ENCODE results near the gene SEPTIN5.

The SEPTIN5 gene

GRCh38 chr22:19706661-19707151 lies 7.6 kb upstream of the SEPTIN5 start:
- no peak for FAIRE-seq

- FAIRE-seq, result no peak
These were observed 6.7 kb upstream of the SEPTIN5 start for GRCh38 chr22:19707347-19708290.

DNA sequence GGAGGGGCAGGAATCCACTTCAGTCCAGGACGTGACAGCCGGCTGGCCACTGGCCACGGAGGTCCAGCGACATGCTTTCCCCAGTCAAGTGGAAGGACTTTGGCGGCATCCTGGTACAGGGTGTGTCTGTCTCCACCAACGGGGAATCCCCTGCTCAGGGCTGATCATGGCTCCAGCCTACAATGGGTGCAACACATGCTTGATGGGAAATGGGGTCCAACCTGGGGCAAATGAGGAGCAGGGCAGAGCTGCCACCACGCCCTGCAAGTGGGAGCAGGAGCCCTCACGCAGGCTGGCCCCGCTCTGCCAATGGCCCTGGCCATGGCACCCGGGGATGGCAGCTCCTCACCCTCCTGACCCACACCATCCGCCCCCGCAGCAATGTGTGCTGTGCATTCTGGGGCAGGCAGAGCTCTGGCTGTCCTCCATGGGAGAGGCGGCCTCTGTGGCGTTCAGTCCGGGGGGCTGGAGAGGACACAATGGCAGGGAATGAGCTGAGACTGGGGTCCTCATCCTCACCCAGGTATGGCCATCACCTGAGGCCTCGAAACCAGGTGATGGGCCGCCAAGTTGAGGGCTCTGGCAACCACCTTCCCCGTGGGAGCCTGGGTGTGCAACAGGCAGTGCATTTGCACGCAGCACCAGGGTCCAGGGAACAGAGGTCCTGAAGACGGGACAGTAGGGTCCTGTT lies 5.8 kb upstream of the SEPTIN5 start:
- FAIRE-seq, result no peak

DNA sequence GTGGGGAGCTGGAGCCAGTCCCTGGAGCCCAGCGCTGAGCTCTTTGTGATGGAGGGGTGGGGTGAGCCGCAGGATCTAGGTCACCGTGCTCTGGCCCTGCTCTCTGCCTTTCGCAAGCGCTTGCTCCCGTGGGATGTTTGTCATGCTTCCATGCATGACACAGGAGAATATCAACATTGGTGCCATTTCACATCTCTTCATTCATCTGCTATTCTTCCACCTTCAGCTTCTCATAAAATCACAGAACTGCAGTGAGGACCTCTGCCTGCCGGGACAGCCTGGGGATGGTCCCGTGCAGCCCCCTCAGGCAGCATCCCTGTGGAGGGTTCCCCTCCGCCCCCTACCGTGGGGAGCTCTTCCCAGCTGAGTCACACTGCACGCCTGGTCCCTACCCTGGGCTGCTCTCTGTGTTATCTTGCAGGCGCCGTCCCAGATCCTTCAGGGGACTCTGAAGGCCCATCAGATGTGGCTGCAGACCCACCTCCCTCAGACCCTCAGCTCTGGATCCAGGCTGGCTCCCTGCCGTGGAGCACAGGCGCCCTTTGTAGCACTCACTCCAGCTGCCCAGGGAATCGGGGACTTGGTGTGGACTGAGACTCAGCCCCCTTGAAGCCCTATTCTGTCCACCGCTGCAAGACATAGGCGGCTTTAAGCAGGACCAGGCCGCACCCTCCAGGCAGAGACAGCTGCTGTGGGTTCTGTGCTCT lies 5.1 kb upstream of the SEPTIN5 start:
- no peak for FAIRE-seq

- FAIRE-seq, result no peak
These were observed 4.1 kb upstream of the SEPTIN5 start for GRCh38 chr22:19710020-19710768.

- no peak for FAIRE-seq
These were observed 3.6 kb upstream of the SEPTIN5 start for GRCh38 chr22:19710769-19711106.

- no peak for FAIRE-seq
These were observed 1.1 kb upstream of the SEPTIN5 start for GRCh38 chr22:19713245-19713644.

- no peak for FAIRE-seq
These were observed 522 bp upstream of the SEPTIN5 start for GRCh38 chr22:19713650-19714311.

DNA sequence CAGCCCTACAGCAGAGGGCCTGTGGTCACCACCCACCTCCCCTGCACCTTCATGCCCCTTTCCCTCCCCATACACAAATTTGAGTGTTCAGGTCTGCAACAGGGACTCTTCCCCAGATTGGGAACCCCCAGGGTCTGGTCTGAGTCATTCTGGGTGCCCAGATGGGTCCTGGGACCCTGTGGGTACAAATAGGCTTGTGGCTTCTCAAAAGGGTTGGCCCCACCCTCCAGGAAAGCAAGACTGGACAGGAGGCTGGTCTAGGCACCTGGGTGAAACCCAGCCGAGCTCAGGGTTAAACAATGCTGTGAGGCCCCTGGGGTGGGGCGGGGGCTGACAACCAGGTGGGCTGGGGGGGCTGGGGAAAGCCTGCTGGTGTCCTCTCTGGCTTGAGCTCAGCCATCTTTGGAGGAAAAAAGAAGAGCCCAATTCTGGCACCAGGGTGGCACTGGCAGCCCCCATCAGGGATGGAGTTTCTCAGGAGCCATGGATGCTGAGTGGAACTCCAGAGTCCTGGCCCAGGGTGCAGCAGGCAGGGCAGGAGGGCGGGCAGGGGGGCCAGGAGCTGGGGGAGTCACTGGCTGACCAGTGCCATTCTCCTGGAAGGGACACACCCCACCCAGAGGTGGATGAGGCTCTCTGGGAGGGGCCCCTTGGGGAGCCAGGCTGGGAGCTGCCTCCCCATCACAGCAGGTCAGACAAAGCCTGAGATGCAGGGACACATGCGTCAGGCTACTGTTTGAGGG lies 1.1 kb downstream of the SEPTIN5 start:
- FAIRE-seq, result no peak

DNA sequence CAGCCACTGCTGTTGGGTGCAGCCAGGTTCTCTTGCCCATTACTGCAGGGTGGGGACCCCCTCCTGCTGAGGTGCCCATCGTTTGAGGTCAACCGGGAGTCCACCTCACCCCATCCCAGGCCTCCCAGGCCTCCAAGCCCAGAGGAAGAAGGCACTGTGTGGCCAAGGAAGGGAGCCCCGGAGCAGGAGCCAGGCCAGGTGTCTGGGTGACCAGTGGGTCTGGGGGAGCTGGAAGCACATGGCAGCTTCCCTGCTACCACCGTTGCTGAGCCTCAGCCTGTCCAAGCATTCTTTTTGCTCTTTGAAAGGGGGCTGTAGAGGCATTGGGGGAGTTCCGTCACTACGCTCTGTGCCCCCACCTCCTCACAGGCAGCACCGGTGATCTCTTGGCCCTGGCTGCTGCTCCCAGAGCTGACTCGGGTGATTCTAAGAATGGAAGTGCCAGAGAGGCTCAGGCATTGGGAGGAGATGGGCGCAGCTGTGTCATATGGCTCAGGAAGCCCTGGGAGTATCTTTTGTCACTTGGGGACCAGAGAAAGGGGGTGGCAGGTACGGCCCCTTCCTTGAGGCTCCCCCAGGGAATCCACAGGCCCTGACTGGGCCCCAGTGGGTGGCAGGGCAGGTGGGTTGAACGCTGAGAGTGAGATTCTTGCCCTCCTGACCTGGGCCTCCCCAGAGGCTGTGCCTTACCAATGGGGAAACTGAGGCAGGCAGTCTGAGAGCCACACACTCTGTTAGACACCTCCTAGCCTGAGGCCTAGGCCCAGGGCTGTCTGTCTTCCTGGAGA lies 1.9 kb downstream of the SEPTIN5 start:
- no peak for FAIRE-seq

DNA sequence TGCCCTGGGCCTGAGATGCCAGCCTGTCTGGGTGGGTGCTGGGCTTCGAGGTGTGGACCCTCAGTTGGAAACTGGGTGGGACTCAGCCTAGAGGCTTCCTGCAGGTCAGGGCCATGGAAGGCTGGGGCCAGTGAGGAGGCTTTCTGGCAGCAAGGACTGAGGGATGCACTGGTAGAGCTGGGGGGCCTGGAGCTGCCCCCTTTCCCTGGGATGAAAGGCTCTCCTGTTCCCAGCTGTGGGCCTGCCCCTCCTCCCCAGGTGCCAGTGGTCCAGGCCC lies 2.5 kb downstream of the SEPTIN5 start:
- FAIRE-seq, result no peak

GRCh38 chr22:19717181-19717580 lies 2.9 kb downstream of the SEPTIN5 start:
- FAIRE-seq, result no peak

DNA sequence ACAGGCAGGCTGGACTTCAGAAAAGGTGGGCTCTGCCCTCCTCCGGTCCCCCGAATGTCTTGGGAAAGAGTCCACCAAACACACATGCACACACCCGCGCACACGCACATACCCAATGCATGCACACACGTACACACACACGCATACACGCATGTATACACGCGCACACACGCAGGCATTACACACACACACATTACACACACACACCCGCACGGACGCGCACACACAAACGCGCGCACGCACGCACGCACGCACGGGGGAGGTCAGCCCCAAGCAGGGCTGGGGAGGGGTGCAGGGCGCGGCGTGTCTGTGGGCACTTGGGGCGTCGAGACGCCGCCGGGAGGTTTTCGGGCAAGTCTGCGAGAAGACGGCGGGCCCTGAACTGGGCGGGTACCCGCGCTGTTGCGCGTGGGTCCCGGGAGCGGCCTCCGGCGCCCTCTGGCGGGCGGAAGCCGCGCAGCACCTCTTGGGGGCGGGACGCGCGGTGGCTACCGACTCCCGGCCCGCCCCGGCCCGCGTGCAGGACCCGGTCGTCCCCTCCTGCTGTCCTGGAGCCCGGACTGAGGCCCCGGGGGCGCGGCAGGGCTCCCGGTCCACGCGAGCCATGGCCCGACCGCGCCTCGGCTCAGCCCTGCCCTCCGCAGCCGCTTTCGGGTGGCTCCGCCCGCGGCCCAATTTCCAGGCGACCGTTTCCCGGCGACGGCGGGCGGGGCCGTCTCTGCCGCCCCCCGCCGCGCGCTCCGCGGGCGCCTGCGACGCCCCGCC lies 3.6 kb downstream of the SEPTIN5 start:
- no peak for FAIRE-seq

GRCh38 chr22:19718456-19719049 lies 4.2 kb downstream of the SEPTIN5 start:
- FAIRE-seq, result no peak

DNA sequence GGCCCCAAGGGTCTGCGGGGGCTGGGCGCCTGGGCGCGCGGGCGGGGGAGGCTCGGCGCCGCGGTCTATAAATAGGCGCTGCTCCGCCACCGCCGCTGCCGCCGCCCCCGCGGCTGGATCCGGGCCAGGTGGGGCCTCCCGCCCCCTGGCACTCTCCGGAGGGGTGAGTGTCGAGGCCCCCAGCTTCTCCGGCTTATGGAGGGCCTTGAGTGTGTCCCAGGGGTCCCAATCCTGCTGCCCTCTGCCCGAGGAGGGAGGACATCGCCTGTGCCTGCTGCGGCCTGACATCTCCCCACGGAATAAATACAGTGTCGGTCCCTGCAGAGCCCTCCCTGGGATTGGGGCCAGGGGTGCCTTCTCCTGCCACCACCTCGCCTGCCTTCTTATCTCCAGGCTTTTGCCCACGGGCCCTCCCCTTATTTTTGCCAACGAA lies 4.8 kb downstream of the SEPTIN5 start:
- FAIRE-seq, result no peak

GRCh38 chr22:19719488-19720021 lies 5.3 kb downstream of the SEPTIN5 start:
- no peak for FAIRE-seq

DNA sequence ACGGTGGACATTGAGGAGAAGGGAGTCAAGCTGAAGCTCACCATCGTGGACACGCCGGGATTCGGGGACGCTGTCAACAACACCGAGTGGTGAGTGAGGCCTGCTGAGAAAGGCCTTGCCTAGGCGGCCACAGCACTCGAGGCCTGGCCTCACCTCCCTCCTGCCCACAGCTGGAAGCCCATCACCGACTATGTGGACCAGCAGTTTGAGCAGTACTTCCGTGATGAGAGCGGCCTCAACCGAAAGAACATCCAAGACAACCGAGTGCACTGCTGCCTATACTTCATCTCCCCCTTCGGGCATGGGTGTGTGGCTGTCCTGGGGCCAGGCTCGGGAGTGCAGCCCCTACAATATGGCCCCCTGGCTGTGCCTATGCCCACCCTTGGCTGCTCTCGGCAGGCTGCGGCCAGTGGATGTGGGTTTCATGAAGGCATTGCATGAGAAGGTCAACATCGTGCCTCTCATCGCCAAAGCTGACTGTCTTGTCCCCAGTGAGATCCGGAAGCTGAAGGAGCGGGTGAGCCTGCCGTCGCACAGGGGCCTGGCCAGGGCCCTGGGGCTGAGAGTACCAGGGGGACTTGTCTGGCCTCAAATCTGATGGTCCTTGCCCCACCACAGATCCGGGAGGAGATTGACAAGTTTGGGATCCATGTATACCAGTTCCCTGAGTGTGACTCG lies 6.0 kb downstream of the SEPTIN5 start:
- no peak for FAIRE-seq

GRCh38 chr22:19720999-19721329 lies 6.7 kb downstream of the SEPTIN5 start:
- FAIRE-seq, result no peak
